A673 (cell line): ENCODE results near the gene CDY2A. TPM values are rescaled to one million over a fixed set of nuclear protein-coding genes. Genes with fewer than 3 reads are reported as not detected.
"Not testable (repeated sequence)": the region's sequence is repeated elsewhere in the genome, so short reads cannot be mapped to it uniquely, and the experiment has no call there.

ENCODE experiments used
- BruUV-seq: library from RNA; stranded (reverse); fragments of 400-500 nt; replicated peaks from 2 replicates; lab custom pipeline; 2021; lab: Mats Ljungman, UMichigan
- CTCF ChIA-PET: fragments of 300-600 bp; sonication (Branson Sonifier 250); formaldehyde crosslinking; loops from one replicate; lab custom pipeline; 2022; ENCODE audit warnings: antibody characterized with exemption; lab: Charles Lee
- POLR2A ChIA-PET: fragments of 300-600 bp; sonication (Branson Sonifier 250); formaldehyde crosslinking; loops from one replicate; lab custom pipeline; 2022; ENCODE audit warnings: antibody characterized with exemption; ENCODE audit not compliant: low non-redundant PET; lab: Charles Lee
- DNase-seq: peaks from one replicate; pipeline ENCODE4 v3.0.0-alpha.2; 2015; ENCODE audit warnings: low spot score
- H3K27ac ChIP-seq: fragments of 200-600 bp; sonication (generic); 2 replicates; pipeline ENCODE4 v1.5.1; 2016; ENCODE audit warnings: mixed run types, low read depth, mild to moderate bottlenecking, mixed read lengths, antibody characterized with exemption, low read length; ENCODE audit not compliant: poor library complexity, severe bottlenecking
- H3K27me3 ChIP-seq: fragments of 200-600 bp; sonication (generic); replicated peaks from 2 replicates; pipeline ENCODE4 v1.6.1; 2017; ENCODE audit warnings: mixed run types, low read depth, mild to moderate bottlenecking, mixed read lengths, antibody characterized with exemption, low read length; ENCODE audit not compliant: insufficient read depth, poor library complexity
- H3K36me3 ChIP-seq: fragments of 200-600 bp; sonication (generic); 2 replicates; pipeline ENCODE4 v1.6.1; 2016; ENCODE audit warnings: mixed run types, mild to moderate bottlenecking, mixed read lengths, antibody characterized with exemption, low read length; ENCODE audit not compliant: insufficient read depth, poor library complexity, severe bottlenecking
- H3K4me1 ChIP-seq: fragments of 200-600 bp; sonication (generic); 2 replicates; pipeline ENCODE4 v1.6.1; 2017; ENCODE audit warnings: mixed run types, mild to moderate bottlenecking, mixed read lengths, antibody characterized with exemption, low read length; ENCODE audit not compliant: insufficient read depth, poor library complexity, severe bottlenecking
- H3K4me3 ChIP-seq: fragments of 200-600 bp; sonication (generic); 2 replicates; pipeline ENCODE4 v1.5.1; 2016; ENCODE audit warnings: low read depth, mixed run types, mild to moderate bottlenecking, mixed read lengths, low read length; ENCODE audit not compliant: poor library complexity, severe bottlenecking
- H3K9me3 ChIP-seq: fragments of 200-600 bp; sonication (generic); 2 replicates; pipeline ENCODE4 v1.6.1; 2016; ENCODE audit warnings: mixed run types, low read depth, mild to moderate bottlenecking, mixed read lengths, antibody characterized with exemption, low read length; ENCODE audit not compliant: poor library complexity, severe bottlenecking
- intact Hi-C: fragments of 100-400 bp; cut with micrococcal nuclease; formaldehyde crosslinking; loops from one replicate; pipeline ENCODE4 v1.10.0; 2022; ENCODE audit not compliant: unreplicated experiment
- total RNA-seq: library from RNA; stranded (reverse); gene quantifications from 2 replicates; pipeline ENCODE4 v1.2.3, GENCODE V29; 2021

The CDY2A gene
- total RNA-seq, 1 experiment from 2014 or later, result not detected

GRCh38 chrY:18034864-18035263, 9.3 kb downstream of the CDY2A start:
- H3K36me3 ChIP-seq, H3K9me3 ChIP-seq, H3K4me3 ChIP-seq, intact Hi-C loops, DNase-seq, BruUV-seq, CTCF ChIA-PET, H3K4me1 ChIP-seq, H3K27me3 ChIP-seq, POLR2A ChIA-PET, H3K27ac ChIP-seq: not testable (repeated sequence)

DNA sequence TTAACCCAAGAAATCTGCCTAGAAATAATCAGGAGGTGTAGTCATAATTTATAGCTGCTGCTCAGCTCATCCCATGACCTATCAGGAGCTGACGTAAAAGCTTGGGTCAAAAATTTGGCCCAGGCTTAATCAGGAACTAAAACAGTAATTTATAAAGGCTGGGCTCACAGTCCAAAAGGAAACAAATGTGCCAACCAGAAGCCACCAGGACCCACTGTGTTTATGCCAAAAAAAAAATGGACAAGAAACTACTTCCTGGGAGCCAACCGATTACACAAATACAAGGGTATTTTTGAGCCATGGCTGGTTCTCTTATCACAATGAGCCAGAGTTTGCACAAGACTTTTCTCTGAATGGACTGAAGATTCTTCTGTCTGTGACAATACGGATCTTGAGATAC, 19.4 kb downstream of the CDY2A start:
- POLR2A ChIA-PET, H3K27me3 ChIP-seq, DNase-seq, H3K36me3 ChIP-seq, H3K27ac ChIP-seq, H3K4me3 ChIP-seq, BruUV-seq, intact Hi-C loops, CTCF ChIA-PET, H3K4me1 ChIP-seq, H3K9me3 ChIP-seq: not testable (repeated sequence)

- H3K4me3 ChIP-seq, H3K36me3 ChIP-seq, intact Hi-C loops, POLR2A ChIA-PET, H3K27ac ChIP-seq, H3K27me3 ChIP-seq, CTCF ChIA-PET, DNase-seq, H3K9me3 ChIP-seq, H3K4me1 ChIP-seq, BruUV-seq: not testable (repeated sequence)
Measured at GRCh38 chrY:18048149-18049040, 22.8 kb downstream of the CDY2A start.

DNA sequence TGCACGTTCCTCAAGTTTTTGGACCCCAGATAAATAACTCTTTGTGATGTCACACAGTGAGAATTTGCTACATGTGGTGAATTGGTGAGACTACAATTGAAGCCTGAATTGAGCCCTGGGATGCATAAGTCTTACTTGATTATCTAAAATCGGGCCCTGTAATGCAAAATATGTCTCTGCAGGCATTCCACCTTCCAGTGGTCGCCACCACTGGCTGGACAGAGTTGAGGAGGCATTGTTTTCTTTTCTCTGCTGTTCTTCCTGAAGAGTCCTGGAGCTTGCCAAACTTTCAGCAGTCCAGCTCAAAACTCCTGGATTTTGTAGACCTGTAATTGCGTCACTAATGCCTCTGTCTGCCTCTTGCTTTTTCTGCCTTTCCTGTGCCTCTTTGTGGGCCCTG, 23.5 kb downstream of the CDY2A start:
- H3K27me3 ChIP-seq, BruUV-seq, DNase-seq, H3K36me3 ChIP-seq, POLR2A ChIA-PET, H3K27ac ChIP-seq, intact Hi-C loops, H3K9me3 ChIP-seq, CTCF ChIA-PET, H3K4me1 ChIP-seq, H3K4me3 ChIP-seq: not testable (repeated sequence)

DNA sequence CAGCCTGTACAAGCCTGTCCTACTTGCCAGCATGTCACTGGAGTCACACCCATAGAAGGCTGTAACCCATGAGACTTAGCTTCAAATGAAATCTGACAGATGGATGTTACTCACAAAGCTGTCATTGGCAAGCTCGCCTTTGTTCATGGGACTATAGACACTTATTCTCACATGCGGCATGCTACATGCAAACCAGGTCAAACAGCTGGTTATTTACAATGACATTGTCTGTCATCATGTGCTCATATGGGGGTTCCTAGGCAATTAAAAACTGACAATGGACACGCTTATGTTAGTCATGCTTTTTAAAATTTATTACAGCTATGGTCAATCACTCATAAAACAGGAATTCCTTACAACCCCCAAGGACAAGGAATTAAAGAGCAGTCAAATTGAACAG, 30.9 kb downstream of the CDY2A start:
- H3K4me3 ChIP-seq, H3K4me1 ChIP-seq, H3K27ac ChIP-seq, BruUV-seq, CTCF ChIA-PET, H3K27me3 ChIP-seq, intact Hi-C loops, H3K36me3 ChIP-seq, DNase-seq, POLR2A ChIA-PET, H3K9me3 ChIP-seq: not testable (repeated sequence)

- H3K4me1 ChIP-seq, H3K36me3 ChIP-seq, intact Hi-C loops, DNase-seq, POLR2A ChIA-PET, H3K27ac ChIP-seq, H3K4me3 ChIP-seq, BruUV-seq, H3K9me3 ChIP-seq, CTCF ChIA-PET, H3K27me3 ChIP-seq: not testable (repeated sequence)
Measured at GRCh38 chrY:18073464-18073863, 47.9 kb downstream of the CDY2A start.
